GM21515 (cell line): ENCODE data around the gene GRAMD2A.

Source experiments
- ATAC-seq: cut with Tn5 transposase; IDR thresholded peaks from one replicate; pipeline ENCODE4 v1.9.1; 2021; ENCODE audit not compliant: unreplicated experiment

GRAMD2A gene

GRCh38 chr15:72139667-72140066 lies 57.9 kb downstream of the GRAMD2A start:
- ATAC-seq, result no peak

- no peak for ATAC-seq
Observed at GRCh38 chr15:72136170-72137051, 61.2 kb downstream of the GRAMD2A start.

- no peak for ATAC-seq
Observed at GRCh38 chr15:72135719-72136118, 61.9 kb downstream of the GRAMD2A start.

- no peak for ATAC-seq
Observed at GRCh38 chr15:72133211-72133610, 64.4 kb downstream of the GRAMD2A start.

GRCh38 chr15:72131922-72132321 lies 65.7 kb downstream of the GRAMD2A start:
- ATAC-seq, result no peak

- ATAC-seq, result no peak
Observed at GRCh38 chr15:72130272-72130671, 67.3 kb downstream of the GRAMD2A start.

GRCh38 chr15:72128359-72128758 lies 69.2 kb downstream of the GRAMD2A start:
- no peak for ATAC-seq

- ATAC-seq, result no peak
Observed at GRCh38 chr15:72127724-72128322, 69.8 kb downstream of the GRAMD2A start.

GRCh38 chr15:72124218-72124617 lies 73.4 kb downstream of the GRAMD2A start:
- ATAC-seq, result no peak

GRCh38 chr15:72118017-72118978 lies 79.3 kb downstream of the GRAMD2A start, which contains the start of the genes MYO9A and SENP8:
Gene MYO9A (minus strand): TSS chr15:72118150. CDS start chr15:72046563, 71,587 bp downstream.
Gene SENP8 (plus strand): TSS chr15:72118403. CDS start chr15:72139624, 21,221 bp downstream.
- peak; percentile 60 for ATAC-seq

GRCh38 chr15:72117486-72118016 lies 80.0 kb downstream of the GRAMD2A start:
- peak; percentile 60 for ATAC-seq

- no peak for ATAC-seq
Observed at GRCh38 chr15:72116731-72117485, 80.7 kb downstream of the GRAMD2A start.

- ATAC-seq, result no peak
Observed at GRCh38 chr15:72113347-72114031, 84.1 kb downstream of the GRAMD2A start.

- no peak for ATAC-seq
Observed at GRCh38 chr15:72112805-72113204, 84.8 kb downstream of the GRAMD2A start.

GRCh38 chr15:72112116-72112515 lies 85.5 kb downstream of the GRAMD2A start:
- ATAC-seq, result no peak

GRCh38 chr15:72110355-72110754 lies 87.2 kb downstream of the GRAMD2A start:
- ATAC-seq, result no peak
